ENCODE results near the gene DEGS2.

The DEGS2 gene

DNA sequence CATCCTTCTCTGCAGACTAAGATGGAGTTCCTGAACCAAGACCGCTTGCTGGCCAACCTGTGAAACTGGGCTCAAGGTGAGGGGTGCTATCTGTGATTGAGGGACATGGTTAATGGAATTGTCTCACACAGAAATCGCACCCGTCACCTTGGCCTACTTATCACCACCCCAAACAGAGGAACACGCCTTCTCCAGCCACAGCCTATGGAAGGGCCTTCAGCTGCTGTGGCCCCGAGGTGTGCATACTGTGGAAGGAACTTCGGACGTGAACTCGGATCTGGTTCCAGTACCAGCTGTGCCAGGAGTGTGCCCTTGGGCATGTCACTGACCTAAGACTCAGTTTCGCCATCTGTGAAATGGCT, 49.9 kb downstream of the DEGS2 start:
- DNase-seq: no peak

DNA sequence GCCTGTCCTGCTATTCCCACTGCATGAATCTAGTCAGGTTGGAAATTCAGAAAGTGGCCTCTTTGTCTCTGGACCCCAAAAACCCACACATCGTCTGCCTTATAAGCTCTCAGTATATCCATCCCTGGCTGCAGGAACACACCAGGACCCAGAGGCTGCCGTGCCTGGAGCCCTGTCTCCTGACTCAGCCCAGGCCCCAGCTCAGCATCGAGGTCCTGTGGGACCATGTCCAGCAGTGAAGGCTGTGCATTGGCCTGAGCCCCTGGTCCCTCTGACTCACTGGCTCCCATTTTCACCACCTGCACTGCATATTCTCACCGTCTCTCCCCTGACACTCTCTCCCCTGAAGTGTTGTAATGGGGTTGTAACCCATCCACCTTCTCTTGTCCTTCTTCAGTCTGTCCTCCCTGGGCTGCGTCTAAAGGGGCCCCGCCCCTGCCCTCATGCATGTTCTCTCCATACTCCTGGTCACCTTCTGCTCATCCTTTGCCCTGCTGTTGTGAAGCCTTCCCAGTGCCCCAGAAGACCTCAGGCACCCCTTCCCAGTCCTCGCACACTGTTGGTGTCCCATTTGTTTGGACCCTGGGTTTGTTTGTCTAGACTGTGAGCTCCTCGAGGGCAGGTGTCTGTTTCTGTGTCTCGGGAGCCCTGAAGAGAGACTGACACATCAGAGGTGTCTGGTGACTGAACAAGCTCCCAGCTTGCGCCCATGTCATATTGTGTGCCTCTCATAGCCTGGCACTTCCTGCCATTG, 50.4 kb downstream of the DEGS2 start:
- no peak for DNase-seq

DNA sequence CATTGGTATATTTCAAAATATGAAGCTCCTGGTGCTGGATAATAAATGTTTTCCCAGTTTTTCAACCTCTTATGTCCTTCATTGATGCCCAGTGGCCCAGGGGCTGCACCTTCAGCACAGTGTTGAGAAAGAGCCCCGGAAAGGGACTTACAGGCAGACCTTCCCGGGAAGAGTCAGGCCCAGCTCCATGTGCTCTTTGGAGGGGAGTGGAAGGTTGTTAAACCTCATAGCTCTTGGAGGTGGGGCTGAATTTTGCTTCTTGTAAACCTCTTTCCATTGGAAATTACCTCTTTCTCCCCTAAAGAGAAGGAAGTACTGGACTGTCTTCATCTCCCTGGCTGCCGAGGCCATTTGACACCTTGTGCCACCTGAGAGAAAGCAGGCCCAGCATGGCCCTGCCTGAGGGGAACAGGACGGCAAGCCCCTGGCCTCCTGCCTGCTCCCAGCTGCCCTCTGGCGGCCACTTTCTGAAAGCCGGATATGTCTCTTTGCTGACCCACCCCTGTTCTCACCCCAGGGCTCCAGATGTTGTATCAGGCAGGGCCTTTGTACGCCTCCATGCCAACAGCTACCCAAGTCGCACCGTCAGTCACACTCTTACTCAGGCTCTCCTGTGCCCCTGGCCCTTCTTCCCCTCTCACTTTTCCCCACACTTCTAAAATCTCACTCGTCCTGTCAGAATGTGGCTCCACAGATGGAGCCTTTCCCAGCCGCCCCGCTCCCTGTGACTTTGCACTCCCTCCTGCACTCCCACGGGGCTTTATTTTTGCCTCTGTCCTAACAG, 51.2 kb downstream of the DEGS2 start:
- peak; percentile 37 for DNase-seq

- no peak for DNase-seq
Observed at GRCh38 chr14:100107236-100107635, 52.2 kb downstream of the DEGS2 start.

GRCh38 chr14:100106250-100107112, 53.0 kb downstream of the DEGS2 start:
- no peak for DNase-seq

- no peak for DNase-seq
Observed at GRCh38 chr14:100105357-100106169, 53.9 kb downstream of the DEGS2 start.

GRCh38 chr14:100104523-100105300, 54.7 kb downstream of the DEGS2 start:
- DNase-seq: no peak

DNA sequence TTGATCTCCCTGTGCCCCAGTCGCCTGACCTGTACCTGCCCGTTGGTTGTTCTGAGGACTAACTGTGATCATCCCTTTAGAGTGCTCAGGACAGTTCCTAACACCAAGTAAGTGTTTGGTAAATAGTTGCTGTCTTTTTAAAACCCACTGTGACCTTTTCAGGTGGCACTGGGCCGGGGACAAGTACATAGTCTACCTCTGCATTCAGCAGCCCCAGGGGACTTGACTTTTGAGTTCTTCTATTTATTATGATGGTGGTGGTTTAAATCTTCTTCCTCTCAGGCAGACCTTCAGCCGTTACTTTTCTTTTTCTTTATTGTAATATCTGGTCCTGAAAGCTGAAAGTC, 55.5 kb downstream of the DEGS2 start:
- DNase-seq: no peak

DNA sequence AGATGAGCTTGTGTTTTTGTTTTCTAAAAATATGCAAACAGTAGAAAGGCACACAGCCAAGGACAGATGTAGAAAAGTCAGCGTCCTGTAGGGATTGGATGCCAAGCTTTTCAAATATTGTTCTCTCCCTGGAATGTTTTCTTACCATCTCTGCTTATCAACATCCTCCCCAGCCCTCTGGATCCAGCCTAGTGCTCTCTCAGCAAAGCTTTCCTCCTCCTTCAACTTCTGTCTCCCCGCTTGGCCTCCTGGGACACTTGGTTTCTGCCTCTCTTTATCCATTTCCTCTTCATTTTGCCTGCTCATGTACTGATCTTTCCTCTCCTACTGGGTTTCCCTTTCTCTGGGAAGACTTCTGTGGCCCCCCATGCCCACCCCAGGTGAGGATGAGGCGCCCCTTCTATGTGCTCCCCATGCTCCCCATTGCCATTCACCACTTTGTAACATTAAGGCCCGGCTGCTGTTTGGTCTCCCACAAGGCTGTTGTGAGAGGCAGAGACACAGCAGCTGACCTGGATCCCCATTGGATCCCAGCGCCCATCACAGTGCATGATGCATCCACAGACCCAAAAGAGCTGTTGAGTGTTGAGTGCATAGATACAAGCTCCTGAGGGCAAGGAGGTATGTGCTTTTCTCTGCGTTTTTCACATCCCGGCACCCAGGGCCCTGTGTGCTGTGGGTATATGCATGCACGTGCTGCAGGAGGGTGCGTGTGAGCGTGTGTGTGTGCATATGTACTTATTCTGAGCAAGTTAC, 56.0 kb downstream of the DEGS2 start:
- no peak for DNase-seq

DNA sequence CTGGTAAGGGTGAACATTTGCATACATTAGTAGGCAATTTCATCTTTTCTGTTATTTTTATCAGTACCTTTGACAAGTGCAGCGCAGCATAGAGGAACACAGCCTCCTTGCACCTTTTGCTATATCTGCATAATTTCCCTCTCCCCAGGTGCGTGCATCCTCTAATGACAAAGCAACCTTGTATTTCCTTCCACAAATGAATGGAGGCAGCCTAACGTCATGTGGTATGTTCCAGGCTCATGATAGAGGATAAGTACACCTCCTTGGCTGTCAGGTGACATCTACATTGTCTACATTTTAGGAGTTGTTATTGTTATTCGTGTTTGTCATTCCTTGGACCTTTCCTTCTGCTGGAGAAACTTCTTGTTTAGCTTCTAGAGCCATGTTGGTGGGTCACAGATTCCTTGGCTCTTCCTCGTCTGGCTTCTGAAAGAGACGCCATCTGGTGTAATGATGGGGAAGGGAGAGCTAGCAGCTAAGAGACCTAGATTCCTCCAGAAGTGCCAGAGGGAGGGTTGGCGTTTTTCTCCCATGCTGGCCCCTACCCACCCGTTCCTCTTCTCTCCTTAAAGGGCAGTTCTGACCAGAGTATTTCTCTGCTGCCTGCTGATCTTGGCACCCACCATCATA, 57.2 kb downstream of the DEGS2 start:
- DNase-seq: no peak

- no peak for DNase-seq
Observed at GRCh38 chr14:100100032-100100703, 59.3 kb downstream of the DEGS2 start.

DNA sequence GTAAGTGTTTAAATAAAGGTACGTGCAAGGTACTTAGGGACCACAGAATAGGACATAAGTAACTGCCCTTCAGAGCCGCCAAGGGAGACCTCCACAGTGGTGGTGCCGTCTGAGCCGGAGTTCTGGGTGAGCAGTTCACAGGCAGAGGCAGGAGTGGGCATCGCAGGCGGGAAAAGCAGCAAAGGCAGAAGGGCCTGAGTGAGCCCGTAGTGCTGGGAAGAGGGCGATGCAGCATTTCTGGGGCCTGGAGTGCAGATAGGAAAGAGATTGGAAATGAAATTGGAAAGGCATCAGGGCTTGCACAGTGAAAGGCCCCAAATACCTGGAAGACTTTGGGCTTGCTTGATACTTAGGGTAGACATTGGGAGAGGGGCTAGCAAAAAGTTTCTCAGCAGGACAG, 61.3 kb downstream of the DEGS2 start:
- no peak for DNase-seq

DNA sequence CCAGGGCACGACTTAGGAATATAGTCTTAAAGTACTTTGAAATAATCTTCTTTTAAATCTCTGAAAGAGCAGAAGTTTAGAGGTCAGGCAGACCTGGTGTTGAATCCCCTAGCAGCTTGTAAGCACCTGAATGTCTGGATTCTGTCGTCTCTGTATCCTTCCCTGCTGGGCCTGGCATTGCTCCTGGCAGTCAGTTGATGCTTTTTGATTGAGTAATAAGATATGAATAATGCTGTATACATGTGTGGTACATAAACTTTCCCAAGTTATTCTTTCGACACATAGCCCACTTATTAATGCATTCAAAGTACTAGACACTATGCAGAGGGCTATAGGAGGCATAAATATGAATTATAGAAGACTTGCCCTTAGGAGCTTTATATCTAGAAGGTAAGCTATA, 62.8 kb downstream of the DEGS2 start:
- DNase-seq: no peak
